GM12878 (cell line): ENCODE data around the gene KLHL30. TPM values are rescaled to one million over a fixed set of nuclear protein-coding genes. Genes with fewer than 3 reads are reported as not detected.

Source experiments
- ATAC-seq: fragments of 200-7000 bp; cut with Tn5 transposase; 3 replicates; pipeline ENCODE4 v1.9.1; 2020; ENCODE audit warnings: mild to moderate bottlenecking, moderate library complexity
- Bru-seq: library from RNA; stranded (reverse); fragments of 400-500 nt; gene quantifications from one replicate; lab custom pipeline; 2021; lab: Mats Ljungman, UMichigan
- BruChase-seq, 2 experiments: library from RNA; stranded (reverse); fragments of 400-500 nt; gene quantifications; one replicate each; lab custom pipeline; 2021; lab: Mats Ljungman, UMichigan
- BruUV-seq: library from RNA; stranded (reverse); fragments of 400-500 nt; replicated peaks from 2 replicates; lab custom pipeline; 2021; lab: Mats Ljungman, UMichigan
- CTCF ChIA-PET: fragments of 300-600 bp; sonication (Branson Sonifier 250); formaldehyde crosslinking; extraction: SDS; loops from one replicate; lab custom pipeline; 2021; ENCODE audit warnings: inconsistent platforms; lab: Yijun Ruan, JAX
- POLR2A ChIA-PET: fragments of 350-600 bp; formaldehyde crosslinking; extraction: SDS; loops from one replicate; lab custom pipeline; 2021; ENCODE audit warnings: inconsistent platforms; lab: Charles Lee
- RAD21 ChIA-PET: fragments of 300-600 bp; sonication (Branson Sonifier 250); formaldehyde crosslinking; loops from one replicate; lab custom pipeline; 2023; ENCODE audit warnings: antibody characterized with exemption; ENCODE audit not compliant: unreplicated experiment; lab: Charles Lee
- SMC1A ChIA-PET: fragments of 300-600 bp; sonication (Branson Sonifier 250); formaldehyde crosslinking; loops from one replicate; lab custom pipeline; 2023; ENCODE audit not compliant: unreplicated experiment, uncharacterized antibody; lab: Charles Lee
- DNase-seq: peaks from one replicate; pipeline ENCODE4 v3.0.0-alpha.2; 2011; ENCODE audit warnings: low read depth, low spot score
- FAIRE-seq: peaks from 3 replicates; lab custom pipeline; 2011; peaks lifted over from hg19 to GRCh38; lab: Jason Lieb, UNC
- H2AFZ ChIP-seq: 2 replicates; pipeline ENCODE4 v1.6.0; 2011; ENCODE audit warnings: low read depth, low read length, control low read depth; ENCODE audit not compliant: control insufficient read depth
- H3K27ac ChIP-seq: 2 replicates; pipeline ENCODE4 v1.5.1; 2011; ENCODE audit warnings: control low read depth; ENCODE audit not compliant: control insufficient read depth, insufficient read depth
- H3K27me3 ChIP-seq, 2 experiments: replicated peaks in 1 of 2; 2 replicates each; pipeline versions ENCODE4 v1.6.0 to v1.6.1; 2011; ENCODE audit warnings: low read length in 1 of 2; ENCODE audit not compliant: control insufficient read depth in 2 of 2, insufficient read depth in 2 of 2
- H3K36me3 ChIP-seq, 2 experiments: 2 replicates each; pipeline ENCODE4 v1.5.1; 2011; ENCODE audit warnings: low read length in 1 of 2; ENCODE audit not compliant: control insufficient read depth in 2 of 2, insufficient read depth in 2 of 2
- H3K4me1 ChIP-seq: 2 replicates; pipeline ENCODE4 v1.6.1; 2011; ENCODE audit warnings: mild to moderate bottlenecking, low read length, moderate library complexity, mixed read lengths; ENCODE audit not compliant: control insufficient read depth, insufficient read depth
- H3K4me2 ChIP-seq: 2 replicates; pipeline ENCODE4 v1.6.0; 2011; ENCODE audit warnings: control low read depth; ENCODE audit not compliant: control insufficient read depth, insufficient read depth
- H3K4me3 ChIP-seq: fragments of 200-600 bp; sonication (generic); 2 replicates; pipeline ENCODE4 v1.5.1; 2016
- H3K79me2 ChIP-seq: 2 replicates; pipeline ENCODE4 v1.6.0; 2011; ENCODE audit warnings: low read length; ENCODE audit not compliant: control insufficient read depth, insufficient read depth
- H3K9ac ChIP-seq: 2 replicates; pipeline ENCODE4 v1.8.0; 2011; ENCODE audit warnings: low read length, control low read depth, mixed read lengths; ENCODE audit not compliant: control insufficient read depth, insufficient read depth
- H3K9me3 ChIP-seq: replicated peaks from 3 replicates; pipeline ENCODE4 v1.5.1; 2011; ENCODE audit warnings: mild to moderate bottlenecking, low read length; ENCODE audit not compliant: control insufficient read depth, insufficient read depth
- H4K20me1 ChIP-seq: 2 replicates; pipeline ENCODE4 v1.6.0; 2011; ENCODE audit not compliant: control insufficient read depth, insufficient read depth
- KAT2A ChIP-seq: conservative IDR thresholded peaks from 2 replicates; pipeline ENCODE4 v1.6.1; 2011; ENCODE audit warnings: low read depth, low read length; ENCODE audit not compliant: control insufficient read depth
- MEF2A ChIP-seq: IDR thresholded peaks from 2 replicates; pipeline ENCODE4 v1.6.1; 2011; ENCODE audit warnings: low read depth, mild to moderate bottlenecking, low read length, moderate library complexity; ENCODE audit not compliant: insufficient read depth
- NR2F1 ChIP-seq: fragments of 450-650 bp; conservative IDR thresholded peaks from 2 replicates; pipeline ENCODE4 v1.6.1; 2017; ENCODE audit warnings: mild to moderate bottlenecking
- RCOR1 ChIP-seq: conservative IDR thresholded peaks from 2 replicates; pipeline ENCODE4 v1.6.1; 2012; ENCODE audit warnings: low read depth, low read length, improper control_type of control experiment
- ZNF274 ChIP-seq: IDR thresholded peaks from one replicate; pipeline ENCODE4 v1.8.0; 2011; ENCODE audit not compliant: insufficient read length, insufficient read depth
- WGBS: methylation state at CpG from one replicate; pipeline ENCODE4 v1.1.6; 2016; ENCODE audit warnings: low lambda C conversion rate; ENCODE audit not compliant: insufficient replicate concordance, insufficient coverage; ENCODE audit errors: missing lambda C conversion rate; 5-methylcytosine and 5-hydroxymethylcytosine counted together
- in situ Hi-C: fragments of 300-500 bp; cut with MboI; formaldehyde crosslinking; loops from 9 replicates; pipeline ENCODE4 v1.14.3; 2018; ENCODE audit warnings: mixed read lengths
- intact Hi-C: fragments of 100-400 bp; cut with micrococcal nuclease; formaldehyde crosslinking; loops from one replicate; pipeline ENCODE4 v1.14.2; 2022; ENCODE audit not compliant: unreplicated experiment
- long read RNA-seq, 2 experiments: library from polyadenylated mRNA; unstranded; transcript quantifications; one replicate each; pipeline ENCODE4 v2.0.0, GENCODE V29; 2019 to 2020
- polyA minus RNA-seq, 3 experiments: library from RNA; depleted of rRNA, polyadenylated mRNA; stranded (reverse); fragments of >200 nt; gene quantifications; 2 replicates each; pipeline ENCODE4 v1.2.3, GENCODE V29; 2011
- polyA plus RNA-seq, 11 experiments: library from polyadenylated mRNA; depleted of rRNA in 4 of 11; unstranded in 6 of 11; stranded (reverse) in 5 of 11; fragments of >200 nt; fragmentation: Nextera tagmentation in 4 of 11; fragmentation: Illumina TruSeq in 1 of 11; extraction: Ambion mirVana in 4 of 11; extraction: Trizol in 1 of 11; gene quantifications; 1 replicate in 1 of 11; 2 replicates in 10 of 11; pipeline versions ENCODE4 v1.2.1 to v1.2.3, GENCODE V29; 2011 to 2016; ENCODE audit warnings: inconsistent platforms in 2 of 11, missing spikeins in 2 of 11, low read depth in 1 of 11
- total RNA-seq, 4 experiments: library from RNA; depleted of rRNA in 3 of 4; stranded (reverse); fragments of >200 nt in 3 of 4; fragmentation: Illumina TruSeq in 1 of 4; extraction: Trizol in 1 of 4; gene quantifications; 2 replicates each; pipeline versions ENCODE4 v1.2.1 to v1.2.3, GENCODE V29; 2013 to 2021
- TF ChIP-seq, protein P1 (sequence below): fragments of 450-650 bp; IDR thresholded peaks from 2 replicates; pipeline ENCODE4 v1.6.1; 2017; ENCODE audit warnings: mild to moderate bottlenecking
- TF ChIP-seq, protein P2 (sequence below): IDR thresholded peaks from 2 replicates; pipeline ENCODE4 v1.6.1; 2012; ENCODE audit warnings: improper control_type of control experiment, low read depth, low read length; ENCODE audit not compliant: insufficient replicate concordance
- TF ChIP-seq, protein P3 (sequence below): IDR thresholded peaks from 2 replicates; pipeline ENCODE4 v1.6.1; 2011; ENCODE audit warnings: borderline replicate concordance, low read depth, mild to moderate bottlenecking, moderate library complexity, mixed read lengths, low read length; ENCODE audit not compliant: insufficient read depth; ENCODE audit errors: extremely low read length

KLHL30 gene
- total RNA-seq (2013; cell fraction: nucleolus; rRNA removed): 0.12 and 0.13 TPM in 2 replicates
- total RNA-seq (2014; rRNA removed) (0.05 TPM in 1 of 2 replicates, not detected in the other), total RNA-seq (2014; rRNA removed; fragmentation: Illumina TruSeq; extraction: Trizol) (not detected in 2 replicates), total RNA-seq (2021) (0.05 TPM in 1 of 2 replicates, not detected in the other), polyA plus RNA-seq (2011; rRNA removed) (not detected in 2 replicates), polyA plus RNA-seq (2014; fragmentation: Illumina TruSeq; extraction: Trizol) (not detected in 2 replicates), polyA plus RNA-seq (2014; fragmentation: Nextera tagmentation; extraction: Ambion mirVana) (not detected), polyA plus RNA-seq (2014; rRNA removed) (not detected in 2 replicates), polyA plus RNA-seq (2016; fragmentation: Nextera tagmentation; extraction: Ambion mirVana) (under 1 TPM in 1 of 2 experiments, not detected in 1; 0.03 TPM), polyA minus RNA-seq (2011; rRNA and poly(A)+ RNA removed) (not detected in 2 replicates), Bru-seq, nascent RNA (percentile 12 among the genes with signal in this experiment), BruChase-seq, experiment 1, labeled RNA remaining after a 6-hour chase (not detected), BruChase-seq, experiment 2, labeled RNA remaining after a 2-hour chase (not detected)
- not detected for polyA plus RNA-seq (2011; ENCODE audit: low read depth)
- not detected in 2 replicates for polyA plus RNA-seq (2011; cell fraction: cytosol; rRNA removed)
- polyA plus RNA-seq (2011; cell fraction: nucleus; rRNA removed): 0.09 TPM in 1 of 2 replicates, not detected in the other
- 0.03 TPM in 1 of 2 replicates, not detected in the other for polyA plus RNA-seq (2012)
- not detected in 2 replicates for polyA minus RNA-seq (2011; cell fraction: cytosol; rRNA and poly(A)+ RNA removed)
- not detected in 2 replicates for polyA minus RNA-seq (2011; cell fraction: nucleus; rRNA and poly(A)+ RNA removed)
- long read RNA-seq, experiment 1: 0 reads
- long read RNA-seq, experiment 2: 0 reads

DNA sequence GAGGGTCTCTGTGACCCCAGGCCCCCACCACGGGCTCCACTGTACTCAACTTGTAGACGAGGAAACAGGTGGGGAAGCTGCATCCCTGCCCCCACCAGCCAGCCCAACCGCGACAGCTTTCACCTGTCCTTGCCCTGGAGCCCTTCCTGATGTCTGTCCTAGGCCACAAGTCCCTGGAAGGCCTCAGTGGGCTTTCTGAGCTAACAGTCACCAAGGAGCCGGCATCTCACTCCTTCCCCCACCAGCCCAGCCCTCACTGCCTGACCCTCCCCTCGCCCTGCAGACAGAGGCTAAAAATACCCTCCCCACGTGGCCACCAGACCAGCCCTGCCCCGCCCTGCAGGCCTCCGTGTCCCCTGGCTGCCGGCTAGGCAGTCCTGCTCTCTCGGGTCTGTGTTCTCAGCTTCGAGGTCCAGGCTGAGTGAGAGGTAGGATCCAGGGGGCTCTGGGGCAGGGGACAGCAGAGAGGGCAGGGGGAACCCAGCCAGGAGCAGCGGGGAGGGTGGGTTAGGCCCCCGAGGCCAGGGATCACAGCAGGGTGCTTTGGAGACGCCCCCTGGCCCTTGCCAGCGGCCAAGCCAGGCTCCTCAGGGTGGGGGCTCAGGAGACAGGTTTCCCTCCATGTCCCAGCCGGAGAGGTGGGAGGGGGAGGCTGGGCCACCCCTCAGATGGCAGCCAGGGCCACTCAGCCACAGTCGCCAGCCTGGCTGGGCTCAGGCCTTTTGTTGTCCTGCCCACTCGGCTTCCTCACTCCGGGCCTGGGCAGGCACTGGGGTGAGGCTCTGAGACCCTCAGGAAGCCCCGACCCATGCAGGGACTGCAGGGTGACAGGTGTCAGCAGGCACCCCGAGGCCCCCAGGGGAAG is at the start of gene KLHL30:
TSS of gene KLHL30 (plus strand) at position 338 of the 865 bp plus-strand sequence. CDS start 2,087 bp downstream, outside the sequence.
- in situ Hi-C loops: no loop called here
- FAIRE-seq (no peak), DNase-seq (no peak), ATAC-seq (peak; percentile 9; the same call in 1 of the 3 replicates)
- intact Hi-C loops: no loop called here
- H4K20me1 ChIP-seq: no peaks in the 10 kb centered on the region
- H3K27me3 ChIP-seq: no peaks in the 10 kb centered on the region
- no peak within 1 kb of the TSS for H2AFZ ChIP-seq
- H3K9ac ChIP-seq: no peak within 1 kb of the TSS
- 0 out of 2 replicates have a peak within 1 kb of the TSS, but pooled peaks have one; percentile 9 for H3K4me2 ChIP-seq
- BruUV-seq: no TSS peak
- ChIA-PET RAD21 (interaction anchor here (0.5 to 1.3 kb wide), 3 partner anchors 38 to 169 kb away, joined by 4 read pairs; no protein-coding TSS in a partner anchor), CTCF (interaction anchor here (0.6 to 2.5 kb wide), 11 partner anchors 13 to 171 kb away, joined by 3 to 17 read pairs (median 4); no protein-coding TSS in a partner anchor), SMC1A (interaction anchor here (1.4 kb wide), 1 partner anchor 30 kb away, joined by 3 read pairs; no protein-coding TSS in a partner anchor), POLR2A (no interaction called here)
- no peaks in the 10 kb centered on the region for H3K36me3 ChIP-seq
- no peaks in the 10 kb centered on the region for H3K79me2 ChIP-seq
- no peak within 1 kb of the TSS for H3K4me3 ChIP-seq
- H3K4me1 ChIP-seq: peaks cover 4% of the 10 kb centered on the region; the same call in 1 of the 2 replicates
- H3K27ac ChIP-seq: no peak within 1 kb of the TSS
- H3K9me3 ChIP-seq: no peaks in the 10 kb centered on the region
- WGBS: 29% methylated on average over 19 of the region's 22 CpGs
- TF ChIP-seq, protein P1, sequence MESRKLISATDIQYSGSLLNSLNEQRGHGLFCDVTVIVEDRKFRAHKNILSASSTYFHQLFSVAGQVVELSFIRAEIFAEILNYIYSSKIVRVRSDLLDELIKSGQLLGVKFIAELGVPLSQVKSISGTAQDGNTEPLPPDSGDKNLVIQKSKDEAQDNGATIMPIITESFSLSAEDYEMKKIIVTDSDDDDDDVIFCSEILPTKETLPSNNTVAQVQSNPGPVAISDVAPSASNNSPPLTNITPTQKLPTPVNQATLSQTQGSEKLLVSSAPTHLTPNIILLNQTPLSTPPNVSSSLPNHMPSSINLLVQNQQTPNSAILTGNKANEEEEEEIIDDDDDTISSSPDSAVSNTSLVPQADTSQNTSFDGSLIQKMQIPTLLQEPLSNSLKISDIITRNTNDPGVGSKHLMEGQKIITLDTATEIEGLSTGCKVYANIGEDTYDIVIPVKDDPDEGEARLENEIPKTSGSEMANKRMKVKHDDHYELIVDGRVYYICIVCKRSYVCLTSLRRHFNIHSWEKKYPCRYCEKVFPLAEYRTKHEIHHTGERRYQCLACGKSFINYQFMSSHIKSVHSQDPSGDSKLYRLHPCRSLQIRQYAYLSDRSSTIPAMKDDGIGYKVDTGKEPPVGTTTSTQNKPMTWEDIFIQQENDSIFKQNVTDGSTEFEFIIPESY: no peak
- TF ChIP-seq, protein P2, sequence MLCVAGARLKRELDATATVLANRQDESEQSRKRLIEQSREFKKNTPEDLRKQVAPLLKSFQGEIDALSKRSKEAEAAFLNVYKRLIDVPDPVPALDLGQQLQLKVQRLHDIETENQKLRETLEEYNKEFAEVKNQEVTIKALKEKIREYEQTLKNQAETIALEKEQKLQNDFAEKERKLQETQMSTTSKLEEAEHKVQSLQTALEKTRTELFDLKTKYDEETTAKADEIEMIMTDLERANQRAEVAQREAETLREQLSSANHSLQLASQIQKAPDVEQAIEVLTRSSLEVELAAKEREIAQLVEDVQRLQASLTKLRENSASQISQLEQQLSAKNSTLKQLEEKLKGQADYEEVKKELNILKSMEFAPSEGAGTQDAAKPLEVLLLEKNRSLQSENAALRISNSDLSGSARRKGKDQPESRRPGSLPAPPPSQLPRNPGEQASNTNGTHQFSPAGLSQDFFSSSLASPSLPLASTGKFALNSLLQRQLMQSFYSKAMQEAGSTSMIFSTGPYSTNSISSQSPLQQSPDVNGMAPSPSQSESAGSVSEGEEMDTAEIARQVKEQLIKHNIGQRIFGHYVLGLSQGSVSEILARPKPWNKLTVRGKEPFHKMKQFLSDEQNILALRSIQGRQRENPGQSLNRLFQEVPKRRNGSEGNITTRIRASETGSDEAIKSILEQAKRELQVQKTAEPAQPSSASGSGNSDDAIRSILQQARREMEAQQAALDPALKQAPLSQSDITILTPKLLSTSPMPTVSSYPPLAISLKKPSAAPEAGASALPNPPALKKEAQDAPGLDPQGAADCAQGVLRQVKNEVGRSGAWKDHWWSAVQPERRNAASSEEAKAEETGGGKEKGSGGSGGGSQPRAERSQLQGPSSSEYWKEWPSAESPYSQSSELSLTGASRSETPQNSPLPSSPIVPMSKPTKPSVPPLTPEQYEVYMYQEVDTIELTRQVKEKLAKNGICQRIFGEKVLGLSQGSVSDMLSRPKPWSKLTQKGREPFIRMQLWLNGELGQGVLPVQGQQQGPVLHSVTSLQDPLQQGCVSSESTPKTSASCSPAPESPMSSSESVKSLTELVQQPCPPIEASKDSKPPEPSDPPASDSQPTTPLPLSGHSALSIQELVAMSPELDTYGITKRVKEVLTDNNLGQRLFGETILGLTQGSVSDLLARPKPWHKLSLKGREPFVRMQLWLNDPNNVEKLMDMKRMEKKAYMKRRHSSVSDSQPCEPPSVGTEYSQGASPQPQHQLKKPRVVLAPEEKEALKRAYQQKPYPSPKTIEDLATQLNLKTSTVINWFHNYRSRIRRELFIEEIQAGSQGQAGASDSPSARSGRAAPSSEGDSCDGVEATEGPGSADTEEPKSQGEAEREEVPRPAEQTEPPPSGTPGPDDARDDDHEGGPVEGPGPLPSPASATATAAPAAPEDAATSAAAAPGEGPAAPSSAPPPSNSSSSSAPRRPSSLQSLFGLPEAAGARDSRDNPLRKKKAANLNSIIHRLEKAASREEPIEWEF: no peak
- TF ChIP-seq, protein P3, sequence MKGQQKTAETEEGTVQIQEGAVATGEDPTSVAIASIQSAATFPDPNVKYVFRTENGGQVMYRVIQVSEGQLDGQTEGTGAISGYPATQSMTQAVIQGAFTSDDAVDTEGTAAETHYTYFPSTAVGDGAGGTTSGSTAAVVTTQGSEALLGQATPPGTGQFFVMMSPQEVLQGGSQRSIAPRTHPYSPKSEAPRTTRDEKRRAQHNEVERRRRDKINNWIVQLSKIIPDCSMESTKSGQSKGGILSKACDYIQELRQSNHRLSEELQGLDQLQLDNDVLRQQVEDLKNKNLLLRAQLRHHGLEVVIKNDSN: no peak
- TF ChIP-seq KAT2A: no peak
- TF ChIP-seq ZNF274: no peak
- no peak for TF ChIP-seq NR2F1
- no peak for TF ChIP-seq RCOR1
- no peak for TF ChIP-seq MEF2A
